GM12878 (cell line): ENCODE results near the gene SYNDIG1. TPM values are rescaled to one million over a fixed set of nuclear protein-coding genes. Genes with fewer than 3 reads are reported as not detected.

ENCODE experiments used
- ATAC-seq: fragments of 200-7000 bp; cut with Tn5 transposase; 3 replicates; pipeline ENCODE4 v1.9.1; 2020; ENCODE audit warnings: mild to moderate bottlenecking, moderate library complexity
- BruUV-seq: library from RNA; stranded (reverse); fragments of 400-500 nt; replicated peaks from 2 replicates; lab custom pipeline; 2021; lab: Mats Ljungman, UMichigan
- CTCF ChIA-PET: fragments of 300-600 bp; sonication (Branson Sonifier 250); formaldehyde crosslinking; extraction: SDS; loops from one replicate; lab custom pipeline; 2021; ENCODE audit warnings: inconsistent platforms; lab: Yijun Ruan, JAX
- POLR2A ChIA-PET: fragments of 350-600 bp; formaldehyde crosslinking; extraction: SDS; loops from one replicate; lab custom pipeline; 2021; ENCODE audit warnings: inconsistent platforms; lab: Charles Lee
- RAD21 ChIA-PET: fragments of 300-600 bp; sonication (Branson Sonifier 250); formaldehyde crosslinking; loops from one replicate; lab custom pipeline; 2023; ENCODE audit warnings: antibody characterized with exemption; ENCODE audit not compliant: unreplicated experiment; lab: Charles Lee
- SMC1A ChIA-PET: fragments of 300-600 bp; sonication (Branson Sonifier 250); formaldehyde crosslinking; loops from one replicate; lab custom pipeline; 2023; ENCODE audit not compliant: unreplicated experiment, uncharacterized antibody; lab: Charles Lee
- DNase-seq: peaks from one replicate; pipeline ENCODE4 v3.0.0-alpha.2; 2011; ENCODE audit warnings: low read depth, low spot score
- FAIRE-seq: peaks from 3 replicates; lab custom pipeline; 2011; peaks lifted over from hg19 to GRCh38; lab: Jason Lieb, UNC
- H2AFZ ChIP-seq: 2 replicates; pipeline ENCODE4 v1.6.0; 2011; ENCODE audit warnings: low read depth, low read length, control low read depth; ENCODE audit not compliant: control insufficient read depth
- H3K27ac ChIP-seq: 2 replicates; pipeline ENCODE4 v1.5.1; 2011; ENCODE audit warnings: control low read depth; ENCODE audit not compliant: control insufficient read depth, insufficient read depth
- H3K27me3 ChIP-seq, 2 experiments: replicated peaks in 1 of 2; 2 replicates each; pipeline versions ENCODE4 v1.6.0 to v1.6.1; 2011; ENCODE audit warnings: low read length in 1 of 2; ENCODE audit not compliant: control insufficient read depth in 2 of 2, insufficient read depth in 2 of 2
- H3K36me3 ChIP-seq, 2 experiments: 2 replicates each; pipeline ENCODE4 v1.5.1; 2011; ENCODE audit warnings: low read length in 1 of 2; ENCODE audit not compliant: control insufficient read depth in 2 of 2, insufficient read depth in 2 of 2
- H3K4me1 ChIP-seq: 2 replicates; pipeline ENCODE4 v1.6.1; 2011; ENCODE audit warnings: mild to moderate bottlenecking, low read length, moderate library complexity, mixed read lengths; ENCODE audit not compliant: control insufficient read depth, insufficient read depth
- H3K4me2 ChIP-seq: 2 replicates; pipeline ENCODE4 v1.6.0; 2011; ENCODE audit warnings: control low read depth; ENCODE audit not compliant: control insufficient read depth, insufficient read depth
- H3K4me3 ChIP-seq: fragments of 200-600 bp; sonication (generic); 2 replicates; pipeline ENCODE4 v1.5.1; 2016
- H3K79me2 ChIP-seq: 2 replicates; pipeline ENCODE4 v1.6.0; 2011; ENCODE audit warnings: low read length; ENCODE audit not compliant: control insufficient read depth, insufficient read depth
- H3K9ac ChIP-seq: 2 replicates; pipeline ENCODE4 v1.8.0; 2011; ENCODE audit warnings: low read length, control low read depth, mixed read lengths; ENCODE audit not compliant: control insufficient read depth, insufficient read depth
- H3K9me3 ChIP-seq: replicated peaks from 3 replicates; pipeline ENCODE4 v1.5.1; 2011; ENCODE audit warnings: mild to moderate bottlenecking, low read length; ENCODE audit not compliant: control insufficient read depth, insufficient read depth
- H4K20me1 ChIP-seq: 2 replicates; pipeline ENCODE4 v1.6.0; 2011; ENCODE audit not compliant: control insufficient read depth, insufficient read depth
- ATF7 ChIP-seq: fragments of 450-650 bp; IDR thresholded peaks from 2 replicates; pipeline ENCODE4 v1.6.1; 2016; ENCODE audit warnings: low read depth, mild to moderate bottlenecking
- CBFB ChIP-seq: IDR thresholded peaks from 2 replicates; pipeline ENCODE4 v1.6.1; 2016; ENCODE audit warnings: antibody characterized with exemption, low read depth
- EGR1 ChIP-seq, 2 experiments: IDR thresholded peaks; 1 replicate in 1 of 2; 2 replicates in 1 of 2; pipeline ENCODE4 v1.6.1; 2011 to 2012; ENCODE audit warnings: low read depth in 2 of 2, low read length in 2 of 2, borderline replicate concordance in 1 of 2, mild to moderate bottlenecking in 1 of 2, moderate library complexity in 1 of 2
- IKZF2 ChIP-seq, 2 experiments: fragments of 450-650 bp; IDR thresholded peaks; 2 replicates each; pipeline ENCODE4 v1.6.1; 2017; ENCODE audit warnings: mild to moderate bottlenecking in 2 of 2, moderate library complexity in 2 of 2
- LARP7 ChIP-seq: fragments of 450-650 bp; IDR thresholded peaks from 2 replicates; pipeline ENCODE4 v1.6.1; 2017; ENCODE audit warnings: mild to moderate bottlenecking
- NFIC ChIP-seq: IDR thresholded peaks from 2 replicates; pipeline ENCODE4 v1.6.1; 2012; ENCODE audit warnings: low read depth, mild to moderate bottlenecking, inconsistent platforms, low read length, moderate library complexity
- NFXL1 ChIP-seq: fragments of 450-650 bp; IDR thresholded peaks from 2 replicates; pipeline ENCODE4 v1.6.1; 2017; ENCODE audit warnings: antibody characterized with exemption, mild to moderate bottlenecking, borderline replicate concordance
- PAX8 ChIP-seq: fragments of 450-650 bp; IDR thresholded peaks from 2 replicates; pipeline ENCODE4 v1.6.1; 2017; ENCODE audit warnings: mild to moderate bottlenecking, moderate library complexity
- POLR2AphosphoS2 ChIP-seq: IDR thresholded peaks from 2 replicates; pipeline ENCODE4 v1.6.1; 2011; ENCODE audit warnings: low read depth, mild to moderate bottlenecking, low read length, improper control_type of control experiment, moderate library complexity
- SPI1 ChIP-seq: IDR thresholded peaks from 2 replicates; pipeline ENCODE4 v1.6.1; 2011; ENCODE audit warnings: low read depth, mild to moderate bottlenecking, low read length, moderate library complexity, borderline replicate concordance; ENCODE audit not compliant: insufficient read depth
- TCF3 ChIP-seq: IDR thresholded peaks from 2 replicates; pipeline ENCODE4 v1.6.1; 2012; ENCODE audit warnings: low read depth, mild to moderate bottlenecking, low read length, borderline replicate concordance; ENCODE audit not compliant: insufficient read depth
- WGBS: methylation state at CpG from one replicate; pipeline ENCODE4 v1.1.6; 2016; ENCODE audit warnings: low lambda C conversion rate; ENCODE audit not compliant: insufficient replicate concordance, insufficient coverage; ENCODE audit errors: missing lambda C conversion rate; 5-methylcytosine and 5-hydroxymethylcytosine counted together
- in situ Hi-C: fragments of 300-500 bp; cut with MboI; formaldehyde crosslinking; loops from 9 replicates; pipeline ENCODE4 v1.14.3; 2018; ENCODE audit warnings: mixed read lengths
- intact Hi-C: fragments of 100-400 bp; cut with micrococcal nuclease; formaldehyde crosslinking; loops from one replicate; pipeline ENCODE4 v1.14.2; 2022; ENCODE audit not compliant: unreplicated experiment
- polyA plus RNA-seq, 11 experiments: library from polyadenylated mRNA; depleted of rRNA in 4 of 11; unstranded in 6 of 11; stranded (reverse) in 5 of 11; fragments of >200 nt; fragmentation: Nextera tagmentation in 4 of 11; fragmentation: Illumina TruSeq in 1 of 11; extraction: Ambion mirVana in 4 of 11; extraction: Trizol in 1 of 11; gene quantifications; 1 replicate in 1 of 11; 2 replicates in 10 of 11; pipeline versions ENCODE4 v1.2.1 to v1.2.3, GENCODE V29; 2011 to 2016; ENCODE audit warnings: inconsistent platforms in 2 of 11, missing spikeins in 2 of 11, low read depth in 1 of 11
- total RNA-seq, 4 experiments: library from RNA; depleted of rRNA in 3 of 4; stranded (reverse); fragments of >200 nt in 3 of 4; fragmentation: Illumina TruSeq in 1 of 4; extraction: Trizol in 1 of 4; gene quantifications; 2 replicates each; pipeline versions ENCODE4 v1.2.1 to v1.2.3, GENCODE V29; 2013 to 2021
- TF ChIP-seq, protein P1 (sequence below): IDR thresholded peaks from 2 replicates; pipeline ENCODE4 v1.6.1; 2012; ENCODE audit warnings: improper control_type of control experiment, low read depth, low read length; ENCODE audit not compliant: insufficient replicate concordance
- TF ChIP-seq, protein P2 (sequence below): IDR thresholded peaks from 2 replicates; pipeline ENCODE4 v1.6.1; 2012; ENCODE audit warnings: mild to moderate bottlenecking, low read depth, low read length
- TF ChIP-seq, protein P3 (sequence below): fragments of 150-350 bp; IDR thresholded peaks from 2 replicates; pipeline ENCODE4 v1.6.1; 2014; ENCODE audit warnings: mild to moderate bottlenecking, low read depth, low read length

SYNDIG1 gene
- total and polyA plus RNA-seq, 10 of the 15 experiments (the other 5 are each of a cell fraction or from before 2014, with no cell fraction given) = not detected

DNA sequence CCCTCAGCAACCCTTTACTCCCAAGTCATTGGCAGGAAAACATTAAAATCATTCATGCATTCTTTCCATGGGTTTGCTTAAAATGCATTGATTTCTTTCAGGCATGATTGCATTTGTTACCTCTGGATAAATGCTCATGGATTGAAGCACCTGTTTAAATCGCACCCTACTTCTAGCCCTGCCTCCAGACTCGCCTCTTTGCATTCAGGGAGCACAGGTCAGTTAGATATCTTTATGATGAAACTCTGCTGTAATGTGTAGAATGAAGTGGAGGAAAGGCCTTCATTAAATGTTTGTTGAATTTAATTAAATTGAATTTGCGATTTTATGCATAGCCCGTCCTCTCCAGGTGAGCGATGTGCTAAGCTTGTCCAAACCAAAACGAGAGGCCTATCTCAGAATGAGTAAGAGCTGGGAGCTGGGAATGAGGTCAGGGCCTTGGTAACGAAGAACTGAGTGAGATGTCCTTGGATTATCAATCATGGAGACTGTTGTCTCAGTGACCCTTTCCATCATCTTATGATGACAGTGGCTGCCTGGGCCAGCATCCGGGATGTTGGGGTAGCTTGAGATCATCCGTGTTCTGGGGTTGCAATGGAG lies 210.1 kb downstream of the SYNDIG1 start:
- DNase-seq (no peak), ATAC-seq (no peak), FAIRE-seq (no peak)
- ChIA-PET CTCF (no interaction called here), SMC1A (no interaction called here), RAD21 (no interaction called here), POLR2A (no interaction called here)
- in situ Hi-C loops = no loop called here
- no peak overlapping the region for H2AFZ ChIP-seq
- H3K9ac ChIP-seq = no peak overlapping the region
- H4K20me1 ChIP-seq = no peaks in the 10 kb centered on the region
- H3K4me2 ChIP-seq = no peak overlapping the region
- intact Hi-C loops = no loop called here
- no peaks in the 10 kb centered on the region for H3K36me3 ChIP-seq
- H3K27me3 ChIP-seq = no peaks in the 10 kb centered on the region; a peak in 1 of 4 replicates
- BruUV-seq = no TSS peak
- no peak overlapping the region for H3K27ac ChIP-seq
- no peaks in the 10 kb centered on the region for H3K9me3 ChIP-seq
- no peaks in the 10 kb centered on the region for H3K4me1 ChIP-seq
- 41% methylated on average over 9 of the region's 9 CpGs for WGBS
- H3K4me3 ChIP-seq = no peak overlapping the region
- no peaks in the 10 kb centered on the region for H3K79me2 ChIP-seq
- TF ChIP-seq IKZF2 (IDR thresholded peaks at IDR 0.05) (no peak), POLR2AphosphoS2 (no peak), LARP7 (no peak), ATF7 (no peak), NFIC (no peak), CBFB (no peak), NFXL1 (no peak), TCF3 (no peak), SPI1 (no peak), EGR1 (IDR thresholded peaks at IDR 0.05; ENCODE audit: borderline replicate concordance in 1 of 2, low read depth in 2 of 2, low read length in 2 of 2) (no peak), PAX8 (no peak)
- TF ChIP-seq, protein P1, sequence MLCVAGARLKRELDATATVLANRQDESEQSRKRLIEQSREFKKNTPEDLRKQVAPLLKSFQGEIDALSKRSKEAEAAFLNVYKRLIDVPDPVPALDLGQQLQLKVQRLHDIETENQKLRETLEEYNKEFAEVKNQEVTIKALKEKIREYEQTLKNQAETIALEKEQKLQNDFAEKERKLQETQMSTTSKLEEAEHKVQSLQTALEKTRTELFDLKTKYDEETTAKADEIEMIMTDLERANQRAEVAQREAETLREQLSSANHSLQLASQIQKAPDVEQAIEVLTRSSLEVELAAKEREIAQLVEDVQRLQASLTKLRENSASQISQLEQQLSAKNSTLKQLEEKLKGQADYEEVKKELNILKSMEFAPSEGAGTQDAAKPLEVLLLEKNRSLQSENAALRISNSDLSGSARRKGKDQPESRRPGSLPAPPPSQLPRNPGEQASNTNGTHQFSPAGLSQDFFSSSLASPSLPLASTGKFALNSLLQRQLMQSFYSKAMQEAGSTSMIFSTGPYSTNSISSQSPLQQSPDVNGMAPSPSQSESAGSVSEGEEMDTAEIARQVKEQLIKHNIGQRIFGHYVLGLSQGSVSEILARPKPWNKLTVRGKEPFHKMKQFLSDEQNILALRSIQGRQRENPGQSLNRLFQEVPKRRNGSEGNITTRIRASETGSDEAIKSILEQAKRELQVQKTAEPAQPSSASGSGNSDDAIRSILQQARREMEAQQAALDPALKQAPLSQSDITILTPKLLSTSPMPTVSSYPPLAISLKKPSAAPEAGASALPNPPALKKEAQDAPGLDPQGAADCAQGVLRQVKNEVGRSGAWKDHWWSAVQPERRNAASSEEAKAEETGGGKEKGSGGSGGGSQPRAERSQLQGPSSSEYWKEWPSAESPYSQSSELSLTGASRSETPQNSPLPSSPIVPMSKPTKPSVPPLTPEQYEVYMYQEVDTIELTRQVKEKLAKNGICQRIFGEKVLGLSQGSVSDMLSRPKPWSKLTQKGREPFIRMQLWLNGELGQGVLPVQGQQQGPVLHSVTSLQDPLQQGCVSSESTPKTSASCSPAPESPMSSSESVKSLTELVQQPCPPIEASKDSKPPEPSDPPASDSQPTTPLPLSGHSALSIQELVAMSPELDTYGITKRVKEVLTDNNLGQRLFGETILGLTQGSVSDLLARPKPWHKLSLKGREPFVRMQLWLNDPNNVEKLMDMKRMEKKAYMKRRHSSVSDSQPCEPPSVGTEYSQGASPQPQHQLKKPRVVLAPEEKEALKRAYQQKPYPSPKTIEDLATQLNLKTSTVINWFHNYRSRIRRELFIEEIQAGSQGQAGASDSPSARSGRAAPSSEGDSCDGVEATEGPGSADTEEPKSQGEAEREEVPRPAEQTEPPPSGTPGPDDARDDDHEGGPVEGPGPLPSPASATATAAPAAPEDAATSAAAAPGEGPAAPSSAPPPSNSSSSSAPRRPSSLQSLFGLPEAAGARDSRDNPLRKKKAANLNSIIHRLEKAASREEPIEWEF = no peak
- TF ChIP-seq, protein P2, sequence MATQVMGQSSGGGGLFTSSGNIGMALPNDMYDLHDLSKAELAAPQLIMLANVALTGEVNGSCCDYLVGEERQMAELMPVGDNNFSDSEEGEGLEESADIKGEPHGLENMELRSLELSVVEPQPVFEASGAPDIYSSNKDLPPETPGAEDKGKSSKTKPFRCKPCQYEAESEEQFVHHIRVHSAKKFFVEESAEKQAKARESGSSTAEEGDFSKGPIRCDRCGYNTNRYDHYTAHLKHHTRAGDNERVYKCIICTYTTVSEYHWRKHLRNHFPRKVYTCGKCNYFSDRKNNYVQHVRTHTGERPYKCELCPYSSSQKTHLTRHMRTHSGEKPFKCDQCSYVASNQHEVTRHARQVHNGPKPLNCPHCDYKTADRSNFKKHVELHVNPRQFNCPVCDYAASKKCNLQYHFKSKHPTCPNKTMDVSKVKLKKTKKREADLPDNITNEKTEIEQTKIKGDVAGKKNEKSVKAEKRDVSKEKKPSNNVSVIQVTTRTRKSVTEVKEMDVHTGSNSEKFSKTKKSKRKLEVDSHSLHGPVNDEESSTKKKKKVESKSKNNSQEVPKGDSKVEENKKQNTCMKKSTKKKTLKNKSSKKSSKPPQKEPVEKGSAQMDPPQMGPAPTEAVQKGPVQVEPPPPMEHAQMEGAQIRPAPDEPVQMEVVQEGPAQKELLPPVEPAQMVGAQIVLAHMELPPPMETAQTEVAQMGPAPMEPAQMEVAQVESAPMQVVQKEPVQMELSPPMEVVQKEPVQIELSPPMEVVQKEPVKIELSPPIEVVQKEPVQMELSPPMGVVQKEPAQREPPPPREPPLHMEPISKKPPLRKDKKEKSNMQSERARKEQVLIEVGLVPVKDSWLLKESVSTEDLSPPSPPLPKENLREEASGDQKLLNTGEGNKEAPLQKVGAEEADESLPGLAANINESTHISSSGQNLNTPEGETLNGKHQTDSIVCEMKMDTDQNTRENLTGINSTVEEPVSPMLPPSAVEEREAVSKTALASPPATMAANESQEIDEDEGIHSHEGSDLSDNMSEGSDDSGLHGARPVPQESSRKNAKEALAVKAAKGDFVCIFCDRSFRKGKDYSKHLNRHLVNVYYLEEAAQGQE = no peak
- TF ChIP-seq, protein P3, sequence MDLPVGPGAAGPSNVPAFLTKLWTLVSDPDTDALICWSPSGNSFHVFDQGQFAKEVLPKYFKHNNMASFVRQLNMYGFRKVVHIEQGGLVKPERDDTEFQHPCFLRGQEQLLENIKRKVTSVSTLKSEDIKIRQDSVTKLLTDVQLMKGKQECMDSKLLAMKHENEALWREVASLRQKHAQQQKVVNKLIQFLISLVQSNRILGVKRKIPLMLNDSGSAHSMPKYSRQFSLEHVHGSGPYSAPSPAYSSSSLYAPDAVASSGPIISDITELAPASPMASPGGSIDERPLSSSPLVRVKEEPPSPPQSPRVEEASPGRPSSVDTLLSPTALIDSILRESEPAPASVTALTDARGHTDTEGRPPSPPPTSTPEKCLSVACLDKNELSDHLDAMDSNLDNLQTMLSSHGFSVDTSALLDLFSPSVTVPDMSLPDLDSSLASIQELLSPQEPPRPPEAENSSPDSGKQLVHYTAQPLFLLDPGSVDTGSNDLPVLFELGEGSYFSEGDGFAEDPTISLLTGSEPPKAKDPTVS = no peak
